ENCODE measurements around the gene LRRIQ1.

DNA sequence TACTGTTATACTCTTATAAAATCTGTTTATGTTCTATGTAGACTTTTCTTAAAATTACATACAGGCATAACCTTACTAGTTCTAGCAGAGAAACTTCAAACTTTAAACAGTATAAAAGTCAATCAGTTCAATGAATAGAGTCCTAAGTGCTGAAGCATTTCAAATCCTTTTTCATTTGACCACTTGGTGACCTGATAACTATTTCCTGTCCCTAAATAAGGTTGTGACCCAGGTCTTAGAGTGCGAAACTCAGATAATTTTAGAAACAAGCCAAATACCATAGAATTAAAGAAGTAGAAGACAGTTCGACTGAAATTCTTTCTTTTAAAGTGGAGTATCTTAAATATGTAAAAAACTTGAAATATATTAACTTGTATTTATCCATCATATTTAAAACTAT lies 147.7 kb downstream of the LRRIQ1 start:
- TF ChIP-seq, protein P1, sequence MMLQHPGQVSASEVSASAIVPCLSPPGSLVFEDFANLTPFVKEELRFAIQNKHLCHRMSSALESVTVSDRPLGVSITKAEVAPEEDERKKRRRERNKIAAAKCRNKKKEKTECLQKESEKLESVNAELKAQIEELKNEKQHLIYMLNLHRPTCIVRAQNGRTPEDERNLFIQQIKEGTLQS (IDR thresholded peaks at IDR 0.05), result no peak
- TF ChIP-seq GABPA (IDR thresholded peaks at IDR 0.05 in 1 of 2, conservative IDR thresholded peaks at IDR 0.05 in 1 of 2) (no peak), RAD21 (IDR thresholded peaks at IDR 0.05) (no peak)
- TF ChIP-seq, protein P2, sequence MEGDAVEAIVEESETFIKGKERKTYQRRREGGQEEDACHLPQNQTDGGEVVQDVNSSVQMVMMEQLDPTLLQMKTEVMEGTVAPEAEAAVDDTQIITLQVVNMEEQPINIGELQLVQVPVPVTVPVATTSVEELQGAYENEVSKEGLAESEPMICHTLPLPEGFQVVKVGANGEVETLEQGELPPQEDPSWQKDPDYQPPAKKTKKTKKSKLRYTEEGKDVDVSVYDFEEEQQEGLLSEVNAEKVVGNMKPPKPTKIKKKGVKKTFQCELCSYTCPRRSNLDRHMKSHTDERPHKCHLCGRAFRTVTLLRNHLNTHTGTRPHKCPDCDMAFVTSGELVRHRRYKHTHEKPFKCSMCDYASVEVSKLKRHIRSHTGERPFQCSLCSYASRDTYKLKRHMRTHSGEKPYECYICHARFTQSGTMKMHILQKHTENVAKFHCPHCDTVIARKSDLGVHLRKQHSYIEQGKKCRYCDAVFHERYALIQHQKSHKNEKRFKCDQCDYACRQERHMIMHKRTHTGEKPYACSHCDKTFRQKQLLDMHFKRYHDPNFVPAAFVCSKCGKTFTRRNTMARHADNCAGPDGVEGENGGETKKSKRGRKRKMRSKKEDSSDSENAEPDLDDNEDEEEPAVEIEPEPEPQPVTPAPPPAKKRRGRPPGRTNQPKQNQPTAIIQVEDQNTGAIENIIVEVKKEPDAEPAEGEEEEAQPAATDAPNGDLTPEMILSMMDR (IDR thresholded peaks at IDR 0.05; ENCODE audit: low read depth, low read length, missing input control), result no peak

Data from liver (tissue), 3 donors.